NT2/D1 (cell line): Measurements from ENCODE around the gene IRX6.

Experiments
- DNase-seq: peaks from one replicate; pipeline ENCODE4 v3.0.0-alpha.2; 2011; ENCODE audit warnings: low read depth, low spot score
- H3K27me3 ChIP-seq: 2 replicates; pipeline ENCODE4 v1.6.0; 2011; ENCODE audit warnings: mild to moderate bottlenecking; ENCODE audit not compliant: insufficient read length, insufficient read depth
- H3K36me3 ChIP-seq: 2 replicates; pipeline ENCODE4 v1.6.1; 2011; ENCODE audit warnings: mild to moderate bottlenecking, low read length, mixed read lengths; ENCODE audit not compliant: insufficient read depth, insufficient read length
- H3K4me1 ChIP-seq: 2 replicates; pipeline ENCODE4 v1.5.1; 2011; ENCODE audit not compliant: insufficient read depth, insufficient read length
- H3K4me3 ChIP-seq: 2 replicates; pipeline ENCODE4 v1.5.1; 2011; ENCODE audit warnings: low read depth; ENCODE audit not compliant: insufficient read length
- H3K9ac ChIP-seq: 2 replicates; pipeline ENCODE4 v1.6.0; 2011; ENCODE audit warnings: low read depth; ENCODE audit not compliant: insufficient read length
- H3K9me3 ChIP-seq: 2 replicates; pipeline ENCODE4 v1.5.1; 2011; ENCODE audit warnings: mild to moderate bottlenecking, low read length; ENCODE audit not compliant: insufficient read depth
- SUZ12 ChIP-seq: IDR thresholded peaks from 2 replicates; pipeline ENCODE4 v1.6.1; 2011; ENCODE audit not compliant: insufficient read length, insufficient read depth; ENCODE audit errors: extremely low read depth
- YY1 ChIP-seq: IDR thresholded peaks from 2 replicates; pipeline ENCODE4 v1.6.1; 2011; ENCODE audit not compliant: insufficient read length, insufficient read depth
- ZNF274 ChIP-seq: IDR thresholded peaks from 2 replicates; pipeline ENCODE4 v1.6.1; 2011; ENCODE audit warnings: mild to moderate bottlenecking, low read depth, low read length

IRX6 gene

GRCh38 chr16:55323637-55324271 lies at the start of gene IRX6:
TSS of gene IRX6 (plus strand) at chr16:55324203. CDS start at chr16:55325092, 889 bp downstream.
- Histone ChIP-seq H3K9me3 (no peaks in the 10 kb centered on the region), H3K4me1 (peaks cover 5% of the 10 kb centered on the region), H3K27me3 (peaks cover 27% of the 10 kb centered on the region), H3K36me3 (no peaks in the 10 kb centered on the region), H3K9ac (peak within 1 kb of the TSS; percentile 76), H3K4me3 (peak within 1 kb of the TSS; percentile 73)
- TF ChIP-seq YY1 (no peak), SUZ12 (no peak), ZNF274 (no peak)
- peak; percentile 87 for DNase-seq

GRCh38 chr16:55274391-55274790 lies 49.6 kb upstream of the IRX6 start:
- no peak for DNase-seq
- no peaks in the 10 kb centered on the region for H3K9me3 ChIP-seq
- H3K27me3 ChIP-seq = no peaks in the 10 kb centered on the region
- H3K4me1 ChIP-seq = peaks cover 2% of the 10 kb centered on the region
- TF ChIP-seq SUZ12 (no peak), YY1 (no peak), ZNF274 (no peak)
- no peak overlapping the region for H3K4me3 ChIP-seq
- H3K9ac ChIP-seq = no peak overlapping the region
- H3K36me3 ChIP-seq = no peaks in the 10 kb centered on the region

- Histone ChIP-seq H3K36me3 (no peaks in the 10 kb centered on the region), H3K9me3 (no peaks in the 10 kb centered on the region), H3K4me3 (no peak overlapping the region), H3K4me1 (peaks cover 2% of the 10 kb centered on the region), H3K27me3 (no peaks in the 10 kb centered on the region), H3K9ac (no peak overlapping the region)
- TF ChIP-seq YY1 (no peak), SUZ12 (no peak), ZNF274 (no peak)
- no peak for DNase-seq
Observed at GRCh38 chr16:55275167-55275566, 48.8 kb upstream of the IRX6 start.

- Histone ChIP-seq H3K4me3 (no peak overlapping the region), H3K4me1 (peaks cover 2% of the 10 kb centered on the region), H3K36me3 (no peaks in the 10 kb centered on the region), H3K27me3 (no peaks in the 10 kb centered on the region), H3K9me3 (no peaks in the 10 kb centered on the region), H3K9ac (no peak overlapping the region)
- DNase-seq = no peak
- no peak for TF ChIP-seq SUZ12
- TF ChIP-seq YY1 = no peak
- no peak for TF ChIP-seq ZNF274
Observed at GRCh38 chr16:55275869-55276268, 48.1 kb upstream of the IRX6 start.

- no peak overlapping the region for H3K9ac ChIP-seq
- peaks cover 2% of the 10 kb centered on the region for H3K4me1 ChIP-seq
- no peaks in the 10 kb centered on the region for H3K36me3 ChIP-seq
- TF ChIP-seq YY1 (no peak), SUZ12 (no peak), ZNF274 (no peak)
- H3K27me3 ChIP-seq = no peaks in the 10 kb centered on the region
- no peak overlapping the region for H3K4me3 ChIP-seq
- no peak for DNase-seq
- H3K9me3 ChIP-seq = no peaks in the 10 kb centered on the region
Observed at GRCh38 chr16:55277536-55277935, 46.5 kb upstream of the IRX6 start.

- Histone ChIP-seq H3K9me3 (no peaks in the 10 kb centered on the region), H3K36me3 (no peaks in the 10 kb centered on the region), H3K4me1 (peaks cover 4% of the 10 kb centered on the region), H3K9ac (no peak overlapping the region), H3K27me3 (no peaks in the 10 kb centered on the region), H3K4me3 (no peak overlapping the region)
- no peak for DNase-seq
- TF ChIP-seq SUZ12 (no peak), ZNF274 (no peak), YY1 (no peak)
Observed at GRCh38 chr16:55279598-55279997, 44.4 kb upstream of the IRX6 start.

GRCh38 chr16:55280587-55280986 lies 43.4 kb upstream of the IRX6 start:
- no peak for DNase-seq

GRCh38 chr16:55282441-55282840 lies 41.6 kb upstream of the IRX6 start:
- Histone ChIP-seq H3K27me3 (no peaks in the 10 kb centered on the region), H3K9ac (no peak overlapping the region), H3K4me1 (peaks cover 2% of the 10 kb centered on the region), H3K9me3 (peaks cover 7% of the 10 kb centered on the region), H3K4me3 (no peak overlapping the region), H3K36me3 (no peaks in the 10 kb centered on the region)
- no peak for TF ChIP-seq SUZ12
- TF ChIP-seq ZNF274 = no peak
- no peak for TF ChIP-seq YY1
- DNase-seq = no peak

More at GRCh38 chr16:55280587-55280986, 43.4 kb upstream of the IRX6 start:
- Histone ChIP-seq H3K4me3 (no peak overlapping the region), H3K27me3 (no peaks in the 10 kb centered on the region), H3K9ac (no peak overlapping the region), H3K4me1 (peaks cover 4% of the 10 kb centered on the region), H3K9me3 (no peaks in the 10 kb centered on the region), H3K36me3 (no peaks in the 10 kb centered on the region)
- TF ChIP-seq SUZ12 (no peak), YY1 (no peak), ZNF274 (no peak)
